Large intestine (tissue), 3 donors: ENCODE measurements around the gene LYZ. TPM values are rescaled to one million over a fixed set of nuclear protein-coding genes. Genes with fewer than 3 reads are reported as not detected.

Experiments
- DNase-seq, 2 donors: peaks; one replicate each; pipeline versions ENCODE4 v3.0.0 to v3.0.0-alpha.2; 2013
- H3K27ac ChIP-seq: one replicate; pipeline ENCODE4 v1.5.1; 2013; ENCODE audit warnings: low read length
- H3K27me3 ChIP-seq: 2 replicates; pipeline ENCODE4 v1.6.1; 2013; ENCODE audit warnings: low read length; ENCODE audit not compliant: control insufficient read depth, insufficient read depth
- H3K36me3 ChIP-seq: 2 replicates; pipeline ENCODE4 v1.6.1; 2013; ENCODE audit warnings: low read length; ENCODE audit not compliant: control insufficient read depth, insufficient read depth
- H3K4me1 ChIP-seq: one replicate; pipeline ENCODE4 v1.6.1; 2013; ENCODE audit warnings: low read length; ENCODE audit not compliant: control insufficient read depth, insufficient read depth
- H3K4me3 ChIP-seq: one replicate; pipeline ENCODE4 v1.5.1; 2013; ENCODE audit warnings: low read length
- H3K9me3 ChIP-seq: one replicate; pipeline ENCODE4 v1.6.1; 2013; ENCODE audit warnings: mild to moderate bottlenecking, low read depth, low read length, moderate library complexity; ENCODE audit not compliant: control insufficient read depth
- WGBS: methylation state at CpG from one replicate; pipeline ENCODE4 v1.1.5; 2013; ENCODE audit warnings: low lambda C conversion rate; ENCODE audit not compliant: insufficient coverage; 5-methylcytosine and 5-hydroxymethylcytosine counted together
- polyA plus RNA-seq: library from polyadenylated mRNA; unstranded; fragments of 120-200 nt; gene quantifications from one replicate; pipeline ENCODE4 v1.2.1, GENCODE V29; 2013

Gene LYZ
- polyA plus RNA-seq, 1 donor: 128 TPM

DNA sequence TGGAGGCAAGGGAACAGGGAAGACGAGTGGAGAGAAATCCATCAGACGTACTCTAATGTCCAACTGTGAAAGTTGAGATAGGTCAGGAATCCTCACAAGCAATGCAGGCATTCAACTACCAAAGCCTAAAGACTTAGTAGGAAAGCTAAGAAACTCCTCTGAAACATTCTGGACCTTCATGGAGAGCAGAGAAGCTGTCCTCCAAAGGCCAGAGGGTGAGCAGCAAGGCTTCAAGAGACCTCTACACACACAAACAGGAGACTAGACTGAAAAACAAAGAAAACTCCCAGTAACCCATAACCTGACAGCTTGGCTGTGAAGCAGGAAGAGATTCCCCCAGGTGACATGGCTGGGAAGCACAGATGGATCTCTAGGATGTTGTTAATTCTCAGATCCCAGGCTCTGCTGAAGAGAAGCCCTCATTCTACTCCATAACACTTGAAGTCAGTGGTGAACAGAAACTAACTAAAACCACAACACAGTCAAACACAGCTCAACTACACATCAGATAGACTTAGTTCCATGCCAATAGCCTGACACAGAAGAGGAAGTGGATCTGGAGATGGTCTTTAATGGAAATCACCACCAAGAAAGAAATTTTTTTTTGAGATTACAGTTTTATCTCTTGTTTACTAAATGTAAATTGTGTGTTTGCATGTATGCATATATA lies 23.2 kb upstream of the LYZ start:
- no peaks in the 10 kb centered on the region for H3K36me3 ChIP-seq
- peaks cover 4% of the 10 kb centered on the region for H3K4me1 ChIP-seq
- no peak overlapping the region for H3K27ac ChIP-seq
- peaks cover 4% of the 10 kb centered on the region for H3K9me3 ChIP-seq
- H3K27me3 ChIP-seq: no peaks in the 10 kb centered on the region
- WGBS: no CpG with 5 or more reads among the region's 2 CpGs
- H3K4me3 ChIP-seq: no peak overlapping the region
- no peak for DNase-seq

DNA sequence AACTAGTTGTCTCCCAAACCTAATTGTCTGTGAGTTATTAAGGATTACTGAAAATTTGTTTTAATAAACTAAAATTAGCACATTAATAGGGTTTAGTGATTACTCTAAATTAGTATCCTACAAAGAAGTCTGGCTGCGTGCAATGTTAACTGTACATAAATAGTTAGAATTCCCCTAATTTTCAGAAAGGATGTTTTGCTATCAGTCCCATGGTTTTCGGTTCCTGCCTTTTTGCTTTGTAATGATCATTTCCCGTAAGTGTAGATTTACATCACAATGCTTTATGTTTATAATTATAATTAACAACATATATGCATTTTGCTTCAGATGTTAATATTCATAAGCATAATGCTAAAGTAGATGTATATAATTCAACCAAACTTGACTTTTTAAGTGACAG lies 19.8 kb upstream of the LYZ start:
- H3K4me3 ChIP-seq: no peak overlapping the region
- no peaks in the 10 kb centered on the region for H3K9me3 ChIP-seq
- DNase-seq: no peak
- 92% methylated on average over 2 of the region's 3 CpGs for WGBS
- H3K27me3 ChIP-seq: no peaks in the 10 kb centered on the region
- H3K36me3 ChIP-seq: no peaks in the 10 kb centered on the region
- H3K4me1 ChIP-seq: peaks cover 19% of the 10 kb centered on the region
- H3K27ac ChIP-seq: peak overlapping the region; percentile 84

DNA sequence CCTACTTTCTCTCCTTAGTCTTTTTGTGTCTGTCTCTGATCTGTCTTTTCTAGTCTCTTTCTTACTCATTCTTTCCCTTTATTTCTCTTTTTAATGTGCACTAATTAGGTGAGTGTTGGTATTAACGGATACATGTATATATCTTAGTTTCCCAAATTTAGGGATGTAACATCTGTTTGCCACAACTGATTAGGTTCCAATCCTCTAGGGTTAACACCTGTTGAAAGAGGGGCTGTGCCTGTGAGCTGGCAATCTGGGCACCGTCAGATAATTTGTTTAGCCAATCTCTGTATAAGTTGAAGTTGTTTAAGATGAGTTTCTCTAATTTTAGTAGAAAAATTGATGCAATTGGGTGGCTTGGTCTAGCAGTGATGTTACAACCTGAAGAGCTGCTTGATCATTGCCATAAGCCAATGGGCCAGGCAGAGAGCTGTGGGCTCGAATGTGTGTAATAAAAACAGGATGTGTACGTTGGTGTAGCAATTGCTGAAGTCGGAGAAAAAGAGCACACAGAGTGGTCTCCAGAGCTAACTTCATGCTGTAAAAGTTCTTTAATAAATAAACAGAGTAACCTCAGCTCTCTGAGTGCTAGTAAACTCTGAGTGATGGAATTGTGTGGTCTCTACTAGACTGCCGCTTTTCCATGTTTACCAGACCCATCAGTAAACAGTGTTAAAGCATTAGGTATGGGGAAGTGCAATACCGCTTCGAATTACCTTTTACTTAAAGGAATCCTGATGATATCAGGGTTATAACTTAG lies 18.3 kb upstream of the LYZ start:
- H3K4me3 ChIP-seq: peak overlapping the region; percentile 41
- H3K9me3 ChIP-seq: no peaks in the 10 kb centered on the region
- peaks cover 23% of the 10 kb centered on the region for H3K4me1 ChIP-seq
- H3K27me3 ChIP-seq: no peaks in the 10 kb centered on the region
- no peaks in the 10 kb centered on the region for H3K36me3 ChIP-seq
- H3K27ac ChIP-seq: peak overlapping the region; percentile 84
- no CpG with 5 or more reads among the region's 8 CpGs for whole genome bisulfite sequencing
- peak in 1 of 2 donors; percentile 54 for DNase-seq

DNA sequence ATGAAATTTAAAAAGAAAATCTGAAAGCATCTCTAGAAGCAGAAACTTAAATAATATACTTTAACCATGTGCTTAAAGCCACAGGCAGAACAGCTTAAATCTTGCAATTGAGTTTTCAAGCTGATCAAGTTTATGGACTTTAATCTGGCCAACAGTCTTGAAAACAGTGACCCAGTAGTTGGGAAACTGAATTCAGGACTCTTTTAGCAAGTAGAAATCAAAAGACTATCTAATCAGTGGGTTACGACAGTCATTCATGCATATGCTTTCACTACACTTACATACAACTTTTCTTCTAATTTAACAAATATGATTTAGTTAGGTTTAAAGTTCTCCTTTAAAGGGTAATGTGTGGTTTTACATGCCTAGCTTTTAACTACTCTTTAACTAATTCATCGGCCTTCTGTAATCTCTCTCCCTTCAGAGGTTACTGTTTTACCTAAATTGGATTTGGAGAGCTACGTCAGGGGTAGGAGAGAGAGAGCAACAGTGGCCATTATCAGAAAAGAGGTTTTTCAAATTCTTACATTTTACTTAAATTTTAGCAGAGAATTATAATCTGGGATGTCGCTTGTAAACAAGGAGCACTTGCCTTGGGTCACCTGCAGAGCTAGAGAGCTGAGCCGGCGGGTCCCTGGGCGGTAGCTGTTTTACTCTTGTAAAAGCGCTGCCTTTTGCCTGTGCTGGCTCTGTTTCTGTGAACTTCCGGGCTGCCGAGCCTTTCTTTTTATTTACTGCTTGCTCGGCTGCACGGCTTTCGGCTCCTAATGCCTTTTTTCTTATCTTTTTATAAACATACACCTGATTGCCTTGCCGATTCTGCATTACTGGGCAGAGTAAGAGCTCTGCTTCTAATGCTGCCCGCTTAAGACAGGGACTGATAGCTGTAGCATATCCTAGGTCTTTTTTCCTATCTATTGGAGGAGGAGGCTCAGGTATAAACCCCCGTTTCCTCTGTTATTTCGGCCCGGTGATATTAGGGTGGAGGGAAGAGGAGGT lies 17.4 kb upstream of the LYZ start:
- Histone ChIP-seq H3K36me3 (no peaks in the 10 kb centered on the region), H3K4me1 (peaks cover 23% of the 10 kb centered on the region), H3K27ac (peak overlapping the region; percentile 84), H3K27me3 (no peaks in the 10 kb centered on the region), H3K4me3 (peak overlapping the region; percentile 41), H3K9me3 (no peaks in the 10 kb centered on the region)
- 0% methylated on average over 3 of the region's 18 CpGs for WGBS
- peak; percentile 48 to 82 for DNase-seq

DNA sequence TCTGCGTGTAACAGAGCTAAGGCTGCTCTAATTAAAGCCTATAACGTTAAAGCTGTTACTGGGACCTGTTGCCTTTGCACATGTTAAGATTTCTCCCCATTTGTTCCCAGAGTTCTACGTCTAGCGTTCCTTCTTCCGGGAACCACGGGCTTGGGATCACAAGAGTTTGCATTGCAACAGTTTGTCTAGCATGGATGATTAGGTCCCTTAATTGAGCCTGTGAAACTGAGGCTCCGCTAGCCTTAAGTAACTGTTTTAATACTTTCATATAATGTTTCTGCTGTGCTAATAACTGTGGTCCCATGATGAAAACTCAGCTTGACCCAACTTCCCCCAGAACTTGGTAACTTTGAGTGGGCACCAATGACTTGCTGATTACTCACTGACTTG lies 16.7 kb upstream of the LYZ start:
- H3K36me3 ChIP-seq: no peaks in the 10 kb centered on the region
- H3K27ac ChIP-seq: peak overlapping the region; percentile 84
- peaks cover 23% of the 10 kb centered on the region for H3K4me1 ChIP-seq
- no peaks in the 10 kb centered on the region for H3K27me3 ChIP-seq
- no CpG with 5 or more reads among the region's 7 CpGs for WGBS
- DNase-seq: peak; percentile 52 to 76
- no peaks in the 10 kb centered on the region for H3K9me3 ChIP-seq
- peak overlapping the region; percentile 41 for H3K4me3 ChIP-seq

DNA sequence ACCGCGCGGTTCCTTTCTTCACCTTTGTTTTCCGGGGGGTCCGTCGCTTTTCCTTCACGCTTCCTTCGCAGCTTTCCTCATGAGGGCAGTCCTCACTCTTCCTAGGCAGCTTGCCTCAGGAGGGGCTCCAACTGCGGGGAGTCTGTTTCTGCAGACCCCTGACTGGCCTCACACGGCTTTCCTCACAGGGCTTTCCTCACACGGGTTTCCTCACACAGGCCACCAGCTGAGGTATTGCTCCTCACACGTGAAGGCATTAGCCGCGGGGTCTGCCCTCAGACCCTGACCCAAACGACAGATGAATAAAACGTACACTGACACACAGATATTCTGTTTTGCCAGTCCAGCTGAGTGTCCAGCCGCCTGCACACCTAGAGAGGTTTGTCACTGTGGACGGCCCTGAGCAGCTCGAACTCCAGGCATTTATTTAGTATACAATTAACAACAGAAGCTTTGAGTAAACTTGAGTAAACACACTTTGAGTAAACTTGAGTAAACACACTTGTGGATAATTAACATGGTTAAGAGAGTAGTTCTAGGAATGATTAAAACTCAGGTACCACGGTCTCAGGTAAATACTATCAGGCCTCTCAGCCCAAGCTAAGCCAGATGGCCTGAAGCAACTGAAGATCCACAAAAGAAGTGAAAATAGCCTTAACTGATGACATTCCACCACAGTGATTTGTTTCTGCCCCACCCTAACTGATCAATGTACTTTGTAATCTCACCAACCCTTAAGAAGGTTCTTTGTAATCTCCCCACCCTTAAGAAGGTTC lies 16.1 kb upstream of the LYZ start:
- Histone ChIP-seq H3K9me3 (no peaks in the 10 kb centered on the region), H3K27ac (peak overlapping the region; percentile 84), H3K27me3 (no peaks in the 10 kb centered on the region), H3K4me3 (peak overlapping the region; percentile 41), H3K36me3 (no peaks in the 10 kb centered on the region), H3K4me1 (peaks cover 23% of the 10 kb centered on the region)
- no CpG with 5 or more reads among the region's 20 CpGs for WGBS
- peak; percentile 33 to 65 for DNase-seq

DNA sequence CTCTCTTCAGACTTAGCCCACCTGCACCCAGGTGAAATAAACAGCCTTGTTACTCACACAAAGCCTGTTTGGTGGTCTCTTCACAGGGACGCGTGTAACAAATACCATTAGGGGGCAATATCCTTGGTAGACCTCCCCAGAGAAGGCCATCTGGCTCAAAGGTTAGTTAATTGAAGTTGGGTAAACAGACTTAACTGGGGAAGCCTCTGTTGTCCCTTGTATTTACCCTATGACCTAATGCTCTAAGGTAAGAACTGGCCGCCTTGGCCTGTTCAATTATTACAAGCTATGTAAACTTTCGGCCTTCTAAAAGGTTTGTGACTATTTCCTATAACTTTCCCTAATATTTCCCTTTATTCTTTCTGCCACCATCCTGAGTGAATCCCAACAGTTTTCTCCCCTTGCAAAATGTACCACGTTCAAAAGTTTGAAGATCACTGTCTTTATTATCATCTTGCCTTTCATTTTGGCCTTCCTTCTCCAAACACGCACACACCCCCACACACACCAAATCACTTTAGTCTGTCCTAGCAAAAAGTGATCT lies 15.3 kb upstream of the LYZ start:
- 28% methylated on average over 4 of the region's 6 CpGs for WGBS
- Histone ChIP-seq H3K4me3 (no peak overlapping the region), H3K9me3 (no peaks in the 10 kb centered on the region), H3K4me1 (peaks cover 23% of the 10 kb centered on the region), H3K36me3 (no peaks in the 10 kb centered on the region), H3K27ac (peak overlapping the region; percentile 84), H3K27me3 (no peaks in the 10 kb centered on the region)
- DNase-seq: peak; percentile 52 to 81

DNA sequence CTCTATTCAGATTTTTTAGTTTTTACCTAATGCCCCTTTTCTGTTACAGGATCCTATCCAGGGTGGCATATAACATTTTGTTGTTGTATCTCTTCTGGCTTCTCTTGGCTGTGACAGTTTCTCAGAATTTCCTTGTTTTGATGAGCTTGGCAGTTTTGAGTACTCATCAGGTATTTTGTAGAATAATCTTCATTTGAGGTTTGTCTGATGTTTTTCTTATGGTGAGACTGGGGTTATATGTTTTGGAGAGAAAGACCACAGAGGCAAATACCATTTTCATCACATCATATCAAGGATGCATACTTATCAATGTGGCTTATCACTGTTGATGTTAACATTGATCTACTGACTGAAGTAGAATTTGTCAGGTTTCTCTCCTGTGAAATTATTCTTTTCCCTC lies 14.0 kb upstream of the LYZ start:
- Histone ChIP-seq H3K36me3 (no peaks in the 10 kb centered on the region), H3K27ac (peak overlapping the region; percentile 84), H3K4me1 (peaks cover 23% of the 10 kb centered on the region), H3K27me3 (no peaks in the 10 kb centered on the region), H3K9me3 (no peaks in the 10 kb centered on the region), H3K4me3 (no peak overlapping the region)
- DNase-seq: no peak

DNA sequence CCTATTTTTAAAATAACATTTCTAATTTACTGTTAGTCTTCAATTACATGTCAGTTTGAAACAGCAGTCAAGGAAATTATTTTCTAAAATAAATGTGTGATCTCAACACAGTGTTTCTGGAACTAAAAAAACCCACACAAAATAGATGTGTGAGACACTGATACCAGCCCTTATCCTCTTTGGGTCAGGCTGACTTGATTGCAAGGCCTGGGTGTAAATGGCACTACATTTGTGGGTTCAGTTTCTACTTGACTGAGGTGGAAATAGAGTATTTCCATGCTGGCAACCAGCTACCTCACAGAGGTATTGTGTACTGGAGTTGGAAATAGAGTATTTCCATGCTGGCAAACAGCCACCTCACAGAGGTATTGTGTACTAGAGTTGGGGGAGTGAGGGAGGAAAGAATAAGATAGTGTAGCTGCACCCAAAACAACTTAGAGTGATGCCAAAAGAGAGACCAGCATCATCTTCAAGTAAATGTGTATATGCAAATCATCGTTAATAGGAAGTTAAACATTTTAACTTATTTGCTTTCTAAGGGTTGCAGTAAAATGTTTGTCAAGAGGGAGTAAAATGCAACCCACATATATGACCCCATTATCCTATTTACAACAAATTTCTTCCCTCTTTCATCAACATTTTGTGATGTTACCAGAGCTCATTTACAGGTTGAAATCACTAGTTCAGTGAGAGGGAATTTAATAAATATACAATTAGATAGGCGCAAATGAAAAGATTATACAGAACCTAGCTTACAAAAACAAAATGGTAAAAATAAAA lies 10.7 kb upstream of the LYZ start:
- DNase-seq: no peak
- Histone ChIP-seq H3K4me1 (peaks cover 26% of the 10 kb centered on the region), H3K27ac (no peak overlapping the region), H3K36me3 (no peaks in the 10 kb centered on the region), H3K4me3 (no peak overlapping the region), H3K9me3 (no peaks in the 10 kb centered on the region), H3K27me3 (no peaks in the 10 kb centered on the region)
- 90% methylated on average over 2 of the region's 2 CpGs for WGBS
